ENCODE results near the gene NDUFS8. TPM values are rescaled to one million over a fixed set of nuclear protein-coding genes. Genes with fewer than 3 reads are reported as not detected.

The NDUFS8 gene
- total and polyA plus RNA-seq, 3 donors from 2014 or later = 149 to 196 (median 184) TPM

DNA sequence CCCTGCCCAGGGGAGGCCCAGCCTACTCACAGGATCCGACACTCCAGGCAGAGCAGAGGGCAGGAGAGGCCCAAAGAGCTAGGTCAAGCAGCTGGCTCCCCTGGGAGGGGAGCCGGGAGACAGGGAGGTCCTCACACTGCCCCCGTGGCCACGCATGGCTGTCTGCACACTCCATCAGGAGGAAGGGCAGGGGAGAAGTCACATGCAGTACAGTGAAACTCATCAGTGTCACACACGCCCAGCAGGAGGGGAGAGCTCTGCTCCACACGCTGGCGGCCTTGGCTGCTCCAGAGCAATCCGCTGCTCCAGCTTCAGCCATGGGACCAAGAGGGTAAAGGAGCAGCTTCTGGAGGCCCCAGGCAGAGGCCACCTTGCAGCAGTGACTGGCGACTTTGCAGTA is 22.6 kb downstream of the NDUFS8 start:
- 55 to 76% methylated on average over 6 to 9 of the region's 9 CpGs for WGBS, 2 donors
- H3K9me3 ChIP-seq = no peaks in the 10 kb centered on the region
- no peak overlapping the region for H3K27ac ChIP-seq
- H3K4me1 ChIP-seq = no peaks in the 10 kb centered on the region
- H3K27me3 ChIP-seq = no peaks in the 10 kb centered on the region
- intact Hi-C loops (cut with DNase I; ENCODE audit: low total_unique reads) = no loop called here
- TF ChIP-seq POLR2A (IDR thresholded peaks at IDR 0.05) = no peak
- TF ChIP-seq, protein P1, sequence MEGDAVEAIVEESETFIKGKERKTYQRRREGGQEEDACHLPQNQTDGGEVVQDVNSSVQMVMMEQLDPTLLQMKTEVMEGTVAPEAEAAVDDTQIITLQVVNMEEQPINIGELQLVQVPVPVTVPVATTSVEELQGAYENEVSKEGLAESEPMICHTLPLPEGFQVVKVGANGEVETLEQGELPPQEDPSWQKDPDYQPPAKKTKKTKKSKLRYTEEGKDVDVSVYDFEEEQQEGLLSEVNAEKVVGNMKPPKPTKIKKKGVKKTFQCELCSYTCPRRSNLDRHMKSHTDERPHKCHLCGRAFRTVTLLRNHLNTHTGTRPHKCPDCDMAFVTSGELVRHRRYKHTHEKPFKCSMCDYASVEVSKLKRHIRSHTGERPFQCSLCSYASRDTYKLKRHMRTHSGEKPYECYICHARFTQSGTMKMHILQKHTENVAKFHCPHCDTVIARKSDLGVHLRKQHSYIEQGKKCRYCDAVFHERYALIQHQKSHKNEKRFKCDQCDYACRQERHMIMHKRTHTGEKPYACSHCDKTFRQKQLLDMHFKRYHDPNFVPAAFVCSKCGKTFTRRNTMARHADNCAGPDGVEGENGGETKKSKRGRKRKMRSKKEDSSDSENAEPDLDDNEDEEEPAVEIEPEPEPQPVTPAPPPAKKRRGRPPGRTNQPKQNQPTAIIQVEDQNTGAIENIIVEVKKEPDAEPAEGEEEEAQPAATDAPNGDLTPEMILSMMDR (IDR thresholded peaks at IDR 0.05) = no peak
- no peak overlapping the region for H3K4me3 ChIP-seq
- DNase-seq = no peak
- H3K36me3 ChIP-seq (ENCODE audit: low read depth, missing control alignments) = no peaks in the 10 kb centered on the region

DNA sequence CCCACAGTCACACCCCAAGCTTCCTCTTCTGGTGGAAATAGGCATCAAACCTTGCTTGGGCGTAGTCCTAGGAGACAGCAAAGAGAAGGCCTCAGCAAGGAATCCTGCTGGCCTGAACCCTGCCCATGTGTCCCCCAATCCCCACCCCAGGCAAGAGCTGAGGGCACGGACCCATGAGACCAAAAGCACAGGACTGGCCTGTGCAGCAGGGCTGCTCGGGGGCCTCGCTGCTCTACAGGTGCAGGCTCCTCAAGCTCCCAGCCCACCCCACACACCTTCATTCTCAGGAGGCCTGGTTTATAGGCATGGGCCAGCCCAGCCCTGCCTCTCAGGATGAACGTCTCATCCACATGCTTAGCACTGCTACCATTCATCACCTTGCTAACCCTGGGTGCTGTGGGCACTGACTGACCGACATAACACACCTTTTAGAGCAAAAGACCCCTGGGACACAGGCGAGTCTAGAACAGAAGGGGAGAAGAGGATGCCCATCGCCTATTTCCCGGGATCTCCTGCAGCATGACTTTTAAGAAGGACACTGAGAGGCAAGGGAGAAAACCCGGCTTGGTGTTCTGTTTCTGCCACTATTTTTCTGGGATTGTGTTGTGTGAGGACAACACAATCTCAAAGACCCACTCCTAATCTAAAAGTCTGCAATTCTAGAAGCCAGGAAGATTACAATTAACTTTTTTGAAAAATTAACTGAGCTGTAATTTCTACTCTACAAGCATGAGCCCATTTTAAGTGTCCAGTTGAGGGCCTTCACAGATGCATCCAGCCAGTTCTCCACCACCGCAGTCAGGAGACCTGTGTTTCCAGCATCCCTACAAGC is 23.7 kb downstream of the NDUFS8 start:
- intact Hi-C loops (cut with DNase I; ENCODE audit: low total_unique reads) = no loop called here
- TF ChIP-seq, protein P1 (IDR thresholded peaks at IDR 0.05) = no peak
- no peak for TF ChIP-seq POLR2A (IDR thresholded peaks at IDR 0.05)
- DNase-seq = no peak
- Histone ChIP-seq H3K27ac (no peak overlapping the region), H3K4me1 (no peaks in the 10 kb centered on the region), H3K27me3 (no peaks in the 10 kb centered on the region), H3K4me3 (no peak overlapping the region), H3K36me3 (ENCODE audit: low read depth, missing control alignments) (no peaks in the 10 kb centered on the region), H3K9me3 (no peaks in the 10 kb centered on the region)
- 92 to 94% methylated on average over 11 of the region's 11 CpGs for WGBS, 2 donors

DNA sequence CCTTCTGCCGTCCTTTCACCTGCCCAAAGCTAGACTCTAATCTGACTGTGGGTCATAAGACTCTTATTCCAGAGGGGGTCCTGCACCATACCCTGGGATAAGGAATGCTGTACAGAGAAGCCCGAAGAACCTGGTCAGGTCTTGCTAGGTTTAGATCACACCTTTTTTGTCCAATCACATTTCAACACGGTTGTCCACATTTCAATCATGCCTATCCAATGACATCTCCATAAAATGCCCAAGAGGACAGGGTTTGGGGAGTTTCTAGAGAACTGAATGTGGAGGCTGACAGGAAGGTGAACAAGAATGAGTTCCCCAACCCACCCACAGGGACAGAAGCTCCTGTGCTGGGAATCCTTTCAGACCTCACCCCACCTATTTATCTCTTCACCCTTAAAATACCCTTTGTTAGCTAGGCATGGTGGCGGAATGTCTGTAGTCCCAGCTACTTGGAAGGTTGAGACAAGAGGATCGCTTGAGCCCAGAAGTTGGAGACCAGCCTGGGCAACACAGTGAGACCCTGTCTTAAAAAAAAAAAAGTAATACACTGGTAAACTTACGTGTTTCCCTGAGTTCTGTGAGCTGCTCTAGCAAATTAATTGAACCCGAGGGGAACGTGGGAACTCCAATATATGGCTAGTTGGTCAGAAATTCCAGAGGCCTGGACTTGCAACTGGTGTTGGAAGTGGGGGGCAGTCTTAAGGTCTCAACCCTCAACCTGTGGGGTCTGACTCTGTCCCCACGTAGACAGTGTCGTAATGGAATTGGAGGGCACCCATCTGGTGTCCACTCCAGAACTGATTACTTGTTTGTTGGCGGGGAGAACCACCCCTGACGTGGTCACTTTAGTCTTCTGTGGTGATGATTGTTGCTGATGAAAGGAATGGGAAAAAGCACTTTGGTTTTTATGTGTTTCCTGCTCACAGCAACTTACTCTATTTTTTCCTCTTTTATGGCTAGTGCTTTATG is 26.1 kb downstream of the NDUFS8 start:
- WGBS, 2 donors = 95 to 96% methylated on average over 12 of the region's 12 CpGs
- TF ChIP-seq, protein P1 (IDR thresholded peaks at IDR 0.05) = no peak
- TF ChIP-seq POLR2A (IDR thresholded peaks at IDR 0.05) = no peak
- H3K36me3 ChIP-seq (ENCODE audit: low read depth, missing control alignments) = no peaks in the 10 kb centered on the region
- no peak for DNase-seq
- H3K4me3 ChIP-seq = no peak overlapping the region
- H3K9me3 ChIP-seq = no peaks in the 10 kb centered on the region
- no peaks in the 10 kb centered on the region for H3K4me1 ChIP-seq
- intact Hi-C loops (cut with DNase I; ENCODE audit: low total_unique reads) = no loop called here
- no peak overlapping the region for H3K27ac ChIP-seq
- H3K27me3 ChIP-seq = no peaks in the 10 kb centered on the region

DNA sequence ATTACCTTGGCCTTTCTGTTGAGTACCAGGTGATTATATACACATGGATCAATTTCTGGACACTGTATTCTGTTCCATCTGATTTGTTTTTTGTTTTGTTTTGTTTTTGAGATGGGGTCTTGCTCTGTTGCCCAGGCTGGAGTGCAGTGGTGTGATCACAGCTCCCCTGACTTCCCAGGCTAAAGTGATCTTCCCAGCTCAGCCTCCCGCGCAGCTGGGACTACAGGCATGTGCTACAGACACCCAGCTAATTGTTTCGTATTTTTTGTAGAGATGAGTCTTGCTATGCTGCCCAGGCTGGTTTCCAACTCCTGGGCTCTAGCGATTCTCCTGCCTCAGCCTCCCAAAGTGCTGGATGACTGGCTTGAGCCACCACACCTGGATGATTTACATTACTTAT is 27.3 kb downstream of the NDUFS8 start:
- Histone ChIP-seq H3K36me3 (ENCODE audit: low read depth, missing control alignments) (no peaks in the 10 kb centered on the region), H3K4me3 (no peak overlapping the region), H3K27ac (no peak overlapping the region), H3K9me3 (no peaks in the 10 kb centered on the region), H3K4me1 (no peaks in the 10 kb centered on the region), H3K27me3 (no peaks in the 10 kb centered on the region)
- 93 to 96% methylated on average over 4 of the region's 4 CpGs for WGBS, 2 donors
- TF ChIP-seq, protein P1 (IDR thresholded peaks at IDR 0.05) = no peak
- TF ChIP-seq POLR2A (IDR thresholded peaks at IDR 0.05) = no peak
- intact Hi-C loops (cut with DNase I; ENCODE audit: low total_unique reads) = no loop called here
- no peak for DNase-seq

Data from testis (tissue), 3 donors.